Mammary epithelial cell (primary cell): Measurements from ENCODE around the gene SPAG7.

Experiments
- EZH2 ChIP-seq: IDR thresholded peaks from 2 replicates; pipeline ENCODE4 v1.6.1; 2012; ENCODE audit warnings: low read length, inconsistent platforms, borderline replicate concordance
- TF ChIP-seq, protein P1 (sequence below), 2 donors: IDR thresholded peaks in 1 of 2; conservative IDR thresholded peaks in 1 of 2; 2 replicates each; pipeline ENCODE4 v1.5.1; 2011 to 2012; ENCODE audit warnings: inconsistent platforms in 2 of 2, low read length in 2 of 2, mild to moderate bottlenecking in 2 of 2, control low read depth in 1 of 2, low read depth in 1 of 2; ENCODE audit not compliant: insufficient read depth in 1 of 2; ENCODE audit errors: extremely low read depth in 1 of 2

DNA sequence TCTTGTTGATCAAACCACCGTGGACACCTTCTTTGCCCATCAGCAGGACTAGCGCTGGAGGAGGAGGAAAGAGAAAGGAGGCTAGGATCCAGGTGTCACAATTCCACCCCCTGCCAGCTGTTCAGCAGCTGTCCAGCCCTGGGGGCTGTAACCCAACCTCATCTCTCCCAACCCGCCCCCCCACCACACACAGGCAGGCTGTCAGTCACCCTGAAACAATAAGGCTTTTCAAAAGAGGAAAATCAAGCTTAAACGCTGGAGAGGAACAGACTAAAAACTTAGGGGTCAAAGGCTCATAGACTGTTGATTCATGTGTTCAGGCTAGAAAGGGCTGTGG, 21.7 kb downstream of the SPAG7 start:
- TF ChIP-seq, protein P1, sequence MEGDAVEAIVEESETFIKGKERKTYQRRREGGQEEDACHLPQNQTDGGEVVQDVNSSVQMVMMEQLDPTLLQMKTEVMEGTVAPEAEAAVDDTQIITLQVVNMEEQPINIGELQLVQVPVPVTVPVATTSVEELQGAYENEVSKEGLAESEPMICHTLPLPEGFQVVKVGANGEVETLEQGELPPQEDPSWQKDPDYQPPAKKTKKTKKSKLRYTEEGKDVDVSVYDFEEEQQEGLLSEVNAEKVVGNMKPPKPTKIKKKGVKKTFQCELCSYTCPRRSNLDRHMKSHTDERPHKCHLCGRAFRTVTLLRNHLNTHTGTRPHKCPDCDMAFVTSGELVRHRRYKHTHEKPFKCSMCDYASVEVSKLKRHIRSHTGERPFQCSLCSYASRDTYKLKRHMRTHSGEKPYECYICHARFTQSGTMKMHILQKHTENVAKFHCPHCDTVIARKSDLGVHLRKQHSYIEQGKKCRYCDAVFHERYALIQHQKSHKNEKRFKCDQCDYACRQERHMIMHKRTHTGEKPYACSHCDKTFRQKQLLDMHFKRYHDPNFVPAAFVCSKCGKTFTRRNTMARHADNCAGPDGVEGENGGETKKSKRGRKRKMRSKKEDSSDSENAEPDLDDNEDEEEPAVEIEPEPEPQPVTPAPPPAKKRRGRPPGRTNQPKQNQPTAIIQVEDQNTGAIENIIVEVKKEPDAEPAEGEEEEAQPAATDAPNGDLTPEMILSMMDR (conservative IDR thresholded peaks at IDR 0.05 in 1 of 2, IDR thresholded peaks at IDR 0.05 in 1 of 2; ENCODE audit: extremely low read depth in 1 of 2, insufficient read depth in 1 of 2, low read depth in 1 of 2, low read length in 2 of 2): no peak
- TF ChIP-seq EZH2: no peak
